Osteoblast (primary cell): Measurements from ENCODE around the gene SESN3. TPM values are rescaled to one million over a fixed set of nuclear protein-coding genes. Genes with fewer than 3 reads are reported as not detected.

Experiments used
- DNase-seq: peaks from one replicate; pipeline ENCODE4 v3.0.0; 2011; ENCODE audit warnings: low spot score, mixed read lengths; ENCODE audit not compliant: insufficient read length; ENCODE audit errors: missing footprints
- H2AFZ ChIP-seq: 2 replicates; pipeline ENCODE4 v1.6.0; 2011; ENCODE audit warnings: mild to moderate bottlenecking, low read length
- H3K27ac ChIP-seq: 2 replicates; pipeline ENCODE4 v1.5.1; 2011; ENCODE audit warnings: mild to moderate bottlenecking, low read depth, low read length, moderate library complexity
- H3K27me3 ChIP-seq: 2 replicates; pipeline ENCODE4 v1.6.0; 2012; ENCODE audit warnings: mild to moderate bottlenecking, control low read depth, inconsistent platforms, low read length, moderate library complexity; ENCODE audit not compliant: insufficient read depth
- H3K36me3 ChIP-seq: 2 replicates; pipeline ENCODE4 v1.5.1; 2011; ENCODE audit warnings: mild to moderate bottlenecking, low read length, control low read depth, moderate library complexity; ENCODE audit not compliant: insufficient read depth
- H3K4me1 ChIP-seq: 2 replicates; pipeline ENCODE4 v1.5.1; 2011; ENCODE audit warnings: mild to moderate bottlenecking, low read length, control low read depth, moderate library complexity; ENCODE audit not compliant: insufficient read depth
- H3K4me2 ChIP-seq: 2 replicates; pipeline ENCODE4 v1.6.0; 2011; ENCODE audit warnings: mild to moderate bottlenecking, low read length; ENCODE audit not compliant: insufficient read depth
- H3K4me3 ChIP-seq: fragments of 200-600 bp; sonication (generic); 3 replicates; pipeline ENCODE4 v1.5.1; 2012; ENCODE audit warnings: mild to moderate bottlenecking, low read length, inconsistent platforms; ENCODE audit not compliant: insufficient read depth
- H3K79me2 ChIP-seq: 2 replicates; pipeline ENCODE4 v1.6.0; 2012; ENCODE audit warnings: mild to moderate bottlenecking, low read length, control low read depth, inconsistent platforms; ENCODE audit not compliant: insufficient read depth
- H3K9me3 ChIP-seq: 2 replicates; pipeline ENCODE4 v1.5.1; 2011; ENCODE audit warnings: low read depth, low read length, control low read depth
- H4K20me1 ChIP-seq: 2 replicates; pipeline ENCODE4 v1.6.0; 2012; ENCODE audit warnings: mild to moderate bottlenecking, low read length, control low read depth; ENCODE audit not compliant: insufficient read depth
- CTCF ChIP-seq: IDR thresholded peaks from 2 replicates; pipeline ENCODE4 v1.5.1; 2011; ENCODE audit warnings: mild to moderate bottlenecking, low read depth, low read length, moderate library complexity; ENCODE audit errors: extremely low read depth
- total RNA-seq: library from RNA; depleted of rRNA; stranded (reverse); fragments of >200 nt; gene quantifications from 2 replicates; pipeline ENCODE4 v1.2.3, GENCODE V29; 2012

The SESN3 gene
- total RNA-seq, 1 donor = 24.6 TPM

- peak overlapping the region; percentile 33 for H3K27ac ChIP-seq
- no peaks in the 10 kb centered on the region for H3K9me3 ChIP-seq
- TF ChIP-seq CTCF = no peak
- H3K36me3 ChIP-seq = no peaks in the 10 kb centered on the region
- no peaks in the 10 kb centered on the region for H3K79me2 ChIP-seq
- no peaks in the 10 kb centered on the region for H4K20me1 ChIP-seq
- no peak for DNase-seq
- H3K4me3 ChIP-seq = peak overlapping the region; percentile 81
- peak overlapping the region; percentile 85 for H2AFZ ChIP-seq
- H3K4me2 ChIP-seq = peak overlapping the region; percentile 94
- H3K27me3 ChIP-seq = no peaks in the 10 kb centered on the region
- H3K4me1 ChIP-seq = peaks cover 30% of the 10 kb centered on the region
Observed at GRCh38 chr11:95230810-95231126, 234 bp downstream of the SESN3 start.

- H3K36me3 ChIP-seq = no peaks in the 10 kb centered on the region
- H3K4me3 ChIP-seq = peak overlapping the region; percentile 81
- no peaks in the 10 kb centered on the region for H4K20me1 ChIP-seq
- H3K79me2 ChIP-seq = no peaks in the 10 kb centered on the region
- peak overlapping the region; percentile 94 for H3K4me2 ChIP-seq
- no peaks in the 10 kb centered on the region for H3K9me3 ChIP-seq
- H2AFZ ChIP-seq = peak overlapping the region; percentile 85
- peak; percentile 21 for DNase-seq
- H3K27me3 ChIP-seq = no peaks in the 10 kb centered on the region
- no peak for TF ChIP-seq CTCF
- peaks cover 30% of the 10 kb centered on the region for H3K4me1 ChIP-seq
- H3K27ac ChIP-seq = peak overlapping the region; percentile 33
Observed at GRCh38 chr11:95229993-95230809, 801 bp downstream of the SESN3 start.

- no peaks in the 10 kb centered on the region for H3K27me3 ChIP-seq
- H3K36me3 ChIP-seq = no peaks in the 10 kb centered on the region
- H3K4me2 ChIP-seq = peak overlapping the region; percentile 94
- H3K27ac ChIP-seq = no peak overlapping the region
- DNase-seq = peak; percentile 18
- H3K79me2 ChIP-seq = no peaks in the 10 kb centered on the region
- peaks cover 30% of the 10 kb centered on the region for H3K4me1 ChIP-seq
- no peak for TF ChIP-seq CTCF
- H3K4me3 ChIP-seq = peak overlapping the region; percentile 81
- peak overlapping the region; percentile 85 for H2AFZ ChIP-seq
- no peaks in the 10 kb centered on the region for H3K9me3 ChIP-seq
- H4K20me1 ChIP-seq = no peaks in the 10 kb centered on the region
Observed at GRCh38 chr11:95229199-95229992, 1.6 kb downstream of the SESN3 start.
